Astrocyte (in vitro differentiated cells and primary cell): ENCODE measurements around the gene PRKCB. TPM values are rescaled to one million over a fixed set of nuclear protein-coding genes. Genes with fewer than 3 reads are reported as not detected.

ENCODE experiments used
- DNase-seq: peaks from one replicate; pipeline ENCODE4 v3.0.0-alpha.2; 2010; ENCODE audit warnings: low read depth
- FAIRE-seq: peaks from 2 replicates; lab custom pipeline; 2011; peaks lifted over from hg19 to GRCh38; lab: Jason Lieb, UNC
- H2AFZ ChIP-seq: 2 replicates; pipeline ENCODE4 v1.6.0; 2012; ENCODE audit warnings: low read depth, low read length, inconsistent platforms
- H3K27ac ChIP-seq: 2 replicates; pipeline ENCODE4 v1.5.1; 2011; ENCODE audit warnings: low read depth, low read length, inconsistent platforms
- H3K27me3 ChIP-seq: 2 replicates; pipeline ENCODE4 v1.6.0; 2011; ENCODE audit warnings: low read length, inconsistent platforms; ENCODE audit not compliant: insufficient read depth
- H3K36me3 ChIP-seq: 2 replicates; pipeline ENCODE4 v1.5.1; 2011; ENCODE audit warnings: low read length, inconsistent platforms; ENCODE audit not compliant: insufficient read depth
- H3K4me1 ChIP-seq: 2 replicates; pipeline ENCODE4 v1.5.1; 2011; ENCODE audit warnings: low read length, inconsistent platforms; ENCODE audit not compliant: insufficient read depth
- H3K4me2 ChIP-seq: 2 replicates; pipeline ENCODE4 v1.6.0; 2012; ENCODE audit warnings: low read length, inconsistent platforms
- H3K4me3 ChIP-seq: 2 replicates; pipeline ENCODE4 v1.5.1; 2011; ENCODE audit warnings: low read depth, mild to moderate bottlenecking, low read length, inconsistent platforms; ENCODE audit not compliant: insufficient read depth
- H3K79me2 ChIP-seq: 2 replicates; pipeline ENCODE4 v1.6.0; 2012; ENCODE audit warnings: mild to moderate bottlenecking, low read length, inconsistent platforms; ENCODE audit not compliant: insufficient read depth
- H3K9ac ChIP-seq: 2 replicates; pipeline ENCODE4 v1.6.0; 2012; ENCODE audit warnings: mild to moderate bottlenecking, low read length, inconsistent platforms
- H3K9me3 ChIP-seq: 2 replicates; pipeline ENCODE4 v1.5.1; 2012; ENCODE audit warnings: low read depth, mild to moderate bottlenecking, low read length, inconsistent platforms; ENCODE audit not compliant: insufficient read depth
- H4K20me1 ChIP-seq: 2 replicates; pipeline ENCODE4 v1.6.0; 2012; ENCODE audit warnings: low read length, inconsistent platforms; ENCODE audit not compliant: insufficient read depth
- H3K27ac Mint-ChIP-seq: one replicate; pipeline ENCODE4 v1.8.0; 2021; ENCODE audit warnings: mild to moderate bottlenecking, mixed read lengths; ENCODE audit not compliant: unreplicated experiment
- H3K27me3 Mint-ChIP-seq: one replicate; pipeline ENCODE4 v1.8.0; 2021; ENCODE audit warnings: low read depth, mixed read lengths; ENCODE audit not compliant: unreplicated experiment
- H3K36me3 Mint-ChIP-seq: one replicate; pipeline ENCODE4 v1.8.0; 2021; ENCODE audit warnings: low read depth, mixed read lengths; ENCODE audit not compliant: unreplicated experiment
- H3K4me1 Mint-ChIP-seq: one replicate; pipeline ENCODE4 v1.8.0; 2021; ENCODE audit warnings: low read depth, mixed read lengths; ENCODE audit not compliant: unreplicated experiment
- H3K4me3 Mint-ChIP-seq: one replicate; pipeline ENCODE4 v1.8.0; 2021; ENCODE audit warnings: mild to moderate bottlenecking, moderate library complexity, mixed read lengths; ENCODE audit not compliant: unreplicated experiment
- H3K9me3 Mint-ChIP-seq: one replicate; pipeline ENCODE4 v1.8.0; 2021; ENCODE audit warnings: mild to moderate bottlenecking, mixed read lengths; ENCODE audit not compliant: unreplicated experiment
- CTCF ChIP-seq: IDR thresholded peaks from 2 replicates; pipeline ENCODE4 v1.5.1; 2011; ENCODE audit warnings: low read depth, mild to moderate bottlenecking, inconsistent platforms, low read length, moderate library complexity; ENCODE audit not compliant: insufficient read depth
- EZH2 ChIP-seq: IDR thresholded peaks from 2 replicates; pipeline ENCODE4 v1.6.1; 2012; ENCODE audit warnings: mild to moderate bottlenecking, low read length, inconsistent platforms; ENCODE audit not compliant: insufficient read depth
- total RNA-seq: library from RNA; stranded (reverse); gene quantifications from 2 replicates; pipeline ENCODE4 v1.2.1, GENCODE V29; 2021

The PRKCB gene
- total RNA-seq, 1 donor from 2014 or later: 2.5 TPM

DNA sequence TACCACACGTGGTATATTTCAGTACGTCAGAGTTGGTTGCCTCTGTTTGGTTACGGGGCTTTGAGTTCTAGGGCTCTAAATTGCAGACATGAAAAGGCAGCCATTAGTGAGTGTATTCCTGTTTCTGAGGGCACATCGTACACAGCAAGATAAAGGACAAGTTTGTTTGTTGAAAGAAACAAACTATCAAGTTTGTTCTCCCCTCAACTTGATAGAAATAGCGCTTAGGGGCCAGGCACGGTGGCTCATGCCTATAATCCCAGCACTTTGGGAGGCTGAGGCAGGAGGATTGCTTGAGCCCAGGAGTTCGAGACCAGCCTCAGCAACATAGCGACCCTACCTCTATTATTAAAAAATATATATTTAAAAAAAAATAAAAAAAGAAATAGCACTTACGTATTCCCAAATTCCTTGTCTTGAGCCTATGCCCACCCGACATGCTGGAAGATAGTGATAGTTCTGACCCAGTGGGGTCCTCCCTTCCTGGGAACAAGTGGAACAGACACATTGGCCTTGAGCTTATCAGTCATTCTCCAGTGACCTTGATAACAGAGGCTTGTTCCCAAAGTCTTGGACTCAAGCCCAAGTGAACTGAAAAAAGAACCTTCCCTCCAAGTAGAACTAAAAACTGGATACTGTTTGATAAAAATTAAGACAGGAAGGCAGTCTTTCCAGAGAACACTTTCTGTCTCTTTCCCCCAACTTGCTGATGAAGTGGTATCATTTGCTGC lies 280.4 kb downstream of the PRKCB start:
- FAIRE-seq (no peak), DNase-seq (no peak)
- H3K4me1 ChIP-seq: no peaks in the 10 kb centered on the region
- TF ChIP-seq CTCF (no peak), EZH2 (no peak)
- H3K4me2 ChIP-seq: no peak overlapping the region
- H3K4me3 Mint-ChIP-seq: no peak overlapping the region
- H3K4me1 Mint-ChIP-seq: peaks cover 7% of the 10 kb centered on the region
- no peak overlapping the region for H2AFZ ChIP-seq
- no peak overlapping the region for H3K4me3 ChIP-seq
- H3K9me3 Mint-ChIP-seq: no peaks in the 10 kb centered on the region
- H4K20me1 ChIP-seq: no peaks in the 10 kb centered on the region
- H3K9ac ChIP-seq: no peak overlapping the region
- H3K27me3 Mint-ChIP-seq: peaks cover 11% of the 10 kb centered on the region
- H3K36me3 ChIP-seq: no peaks in the 10 kb centered on the region
- H3K27ac Mint-ChIP-seq: no peak overlapping the region
- no peak overlapping the region for H3K27ac ChIP-seq
- H3K9me3 ChIP-seq: no peaks in the 10 kb centered on the region
- H3K36me3 Mint-ChIP-seq: no peaks in the 10 kb centered on the region
- H3K79me2 ChIP-seq: no peaks in the 10 kb centered on the region
- no peaks in the 10 kb centered on the region for H3K27me3 ChIP-seq

DNA sequence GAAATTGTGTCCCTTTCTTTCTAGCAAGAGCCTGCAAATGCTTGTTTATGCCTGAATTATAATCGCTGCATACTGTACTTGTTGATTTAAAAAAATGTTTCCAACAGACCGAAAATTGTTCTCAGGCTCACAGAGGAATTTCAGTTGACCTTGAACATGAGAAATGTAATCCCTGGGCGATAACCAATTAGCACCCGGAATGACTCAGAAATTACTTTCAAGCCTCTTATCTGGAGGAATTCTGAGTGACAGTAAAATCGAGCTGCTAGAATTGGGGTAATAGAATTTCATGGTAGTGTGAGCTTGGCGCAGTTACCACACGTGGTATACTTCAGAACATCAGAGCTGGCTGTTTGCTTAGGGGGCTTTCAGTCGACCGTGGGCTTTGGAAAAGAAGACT lies 281.2 kb downstream of the PRKCB start:
- Mint-ChIP-seq H3K4me1 (peaks cover 10% of the 10 kb centered on the region), H3K36me3 (no peaks in the 10 kb centered on the region), H3K9me3 (no peaks in the 10 kb centered on the region), H3K27ac (no peak overlapping the region), H3K4me3 (no peak overlapping the region), H3K27me3 (peaks cover 11% of the 10 kb centered on the region)
- Histone ChIP-seq H3K9me3 (no peaks in the 10 kb centered on the region), H3K9ac (no peak overlapping the region), H3K79me2 (no peaks in the 10 kb centered on the region), H3K4me1 (no peaks in the 10 kb centered on the region), H3K4me2 (no peak overlapping the region), H3K27ac (no peak overlapping the region), H4K20me1 (no peaks in the 10 kb centered on the region), H3K4me3 (no peak overlapping the region), H3K27me3 (no peaks in the 10 kb centered on the region), H2AFZ (no peak overlapping the region), H3K36me3 (no peaks in the 10 kb centered on the region)
- no peak for TF ChIP-seq EZH2
- TF ChIP-seq CTCF: no peak
- FAIRE-seq (no peak), DNase-seq (no peak)

DNA sequence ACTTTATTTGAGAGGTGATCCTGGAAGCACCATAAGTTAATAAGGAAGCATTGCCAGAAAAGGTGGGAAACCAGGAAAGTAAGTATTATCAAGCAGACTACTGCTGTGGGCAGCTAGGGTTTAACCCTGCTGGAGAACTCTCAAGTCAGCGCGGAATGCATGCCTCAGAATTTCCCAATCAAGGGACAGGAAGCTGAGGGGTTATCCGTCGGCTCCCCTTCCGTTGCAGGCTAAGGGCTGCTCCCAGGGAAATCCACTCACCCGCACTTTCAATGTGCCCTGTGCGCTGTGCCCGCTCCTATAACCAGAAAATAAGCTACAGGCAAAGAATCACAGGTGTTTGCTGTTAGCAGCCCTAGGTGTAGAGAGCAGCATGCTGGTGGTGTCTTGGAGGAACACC lies 281.9 kb downstream of the PRKCB start:
- no peak for FAIRE-seq
- Histone ChIP-seq H3K4me3 (no peak overlapping the region), H3K9me3 (no peaks in the 10 kb centered on the region), H3K27me3 (no peaks in the 10 kb centered on the region), H3K9ac (no peak overlapping the region), H3K36me3 (no peaks in the 10 kb centered on the region), H2AFZ (no peak overlapping the region), H3K4me2 (no peak overlapping the region), H3K79me2 (no peaks in the 10 kb centered on the region), H4K20me1 (no peaks in the 10 kb centered on the region), H3K27ac (no peak overlapping the region), H3K4me1 (no peaks in the 10 kb centered on the region)
- TF ChIP-seq EZH2 (no peak), CTCF (no peak)
- Mint-ChIP-seq H3K9me3 (no peaks in the 10 kb centered on the region), H3K4me3 (no peak overlapping the region), H3K4me1 (peaks cover 13% of the 10 kb centered on the region), H3K27me3 (peaks cover 10% of the 10 kb centered on the region), H3K36me3 (no peaks in the 10 kb centered on the region), H3K27ac (no peak overlapping the region)
- DNase-seq: no peak
